ENCODE results near the gene OR5D14. TPM values are rescaled to one million over a fixed set of nuclear protein-coding genes. Genes with fewer than 3 reads are reported as not detected.

The OR5D14 gene
- total RNA-seq, result not detected

- TF ChIP-seq CTCF (IDR thresholded peaks at IDR 0.05) (no peak), POLR2A (IDR thresholded peaks at IDR 0.05) (no peak)
- no peak for DNase-seq (ENCODE audit: low spot score in 2 of 2)
- intact Hi-C loops (cut with DNase I; ENCODE audit: low total_unique reads), result no loop called here
Measured at GRCh38 chr11:55795256-55795655, at the start of gene OR5D14. Gene OR5D14, plus strand, starts transcription at chr11:55795556. Its CDS starts 0 bp downstream, at chr11:55795556.

GRCh38 chr11:55773138-55773537, 22.2 kb upstream of the OR5D14 start, which contains the start of gene OR5D13:
Gene OR5D13, plus strand, starts transcription at chr11:55773438. Its CDS starts 0 bp downstream, at chr11:55773438.
- no peak for DNase-seq (ENCODE audit: low spot score in 2 of 2)
- intact Hi-C loops (cut with DNase I; ENCODE audit: low total_unique reads), result no loop called here
- no peak within 1 kb of the TSS for H3K4me3 ChIP-seq (ENCODE audit: low read depth, poor library complexity, severe bottlenecking)
- TF ChIP-seq POLR2A (IDR thresholded peaks at IDR 0.05) (no peak), CTCF (IDR thresholded peaks at IDR 0.05) (no peak)

More at GRCh38 chr11:55795256-55795655, at the start of gene OR5D14:
- H3K4me3 ChIP-seq (ENCODE audit: low read depth, poor library complexity, severe bottlenecking), result no peak within 1 kb of the TSS

- intact Hi-C loops (cut with DNase I; ENCODE audit: low total_unique reads), result no loop called here
- WGBS, 2 donors, result 81 to 90% methylated on average over 1 of the region's 1 CpG
- DNase-seq (ENCODE audit: low spot score in 2 of 2), result no peak
- H3K4me3 ChIP-seq (ENCODE audit: low read depth, poor library complexity, severe bottlenecking), result no peak overlapping the region
- TF ChIP-seq CTCF (IDR thresholded peaks at IDR 0.05) (no peak), POLR2A (IDR thresholded peaks at IDR 0.05) (no peak)
Measured at GRCh38 chr11:55791606-55792005, 3.8 kb upstream of the OR5D14 start.

GRCh38 chr11:55793321-55793720, 2.0 kb upstream of the OR5D14 start:
- TF ChIP-seq CTCF (IDR thresholded peaks at IDR 0.05), result no peak
- no peak for TF ChIP-seq POLR2A (IDR thresholded peaks at IDR 0.05)
- 53 to 83% methylated on average over 2 of the region's 2 CpGs for WGBS, 2 donors
- no peak overlapping the region for H3K4me3 ChIP-seq (ENCODE audit: low read depth, poor library complexity, severe bottlenecking)
- DNase-seq (ENCODE audit: low spot score in 2 of 2), result no peak
- intact Hi-C loops (cut with DNase I; ENCODE audit: low total_unique reads), result no loop called here

GRCh38 chr11:55806248-55806647, 10.9 kb downstream of the OR5D14 start:
- 69 to 89% methylated on average over 1 of the region's 1 CpG for WGBS, 2 donors
- no peak for TF ChIP-seq POLR2A (IDR thresholded peaks at IDR 0.05)
- no peak for TF ChIP-seq CTCF (IDR thresholded peaks at IDR 0.05)
- no peak for DNase-seq (ENCODE audit: low spot score in 2 of 2)
- no peak overlapping the region for H3K4me3 ChIP-seq (ENCODE audit: low read depth, poor library complexity, severe bottlenecking)
- intact Hi-C loops (cut with DNase I; ENCODE audit: low total_unique reads), result no loop called here

- no peak for DNase-seq (ENCODE audit: low spot score in 2 of 2)
- H3K4me3 ChIP-seq (ENCODE audit: low read depth, poor library complexity, severe bottlenecking), result no peak within 1 kb of the TSS
- intact Hi-C loops (cut with DNase I; ENCODE audit: low total_unique reads), result no loop called here
- no peak for TF ChIP-seq POLR2A (IDR thresholded peaks at IDR 0.05)
- 91 to 93% methylated on average over 1 of the region's 1 CpG for WGBS, 2 donors
Measured at GRCh38 chr11:55811067-55811466, 15.7 kb downstream of the OR5D14 start, which contains the start of gene OR5L1. Gene OR5L1, plus strand, starts transcription at chr11:55811367. Its CDS starts 100 bp downstream, at chr11:55811467.

Measured in lower leg skin (tissue), 4 donors.